GM15510 (cell line): ENCODE measurements around the gene APOL3.

ENCODE experiments used
- POLR2A ChIP-seq: IDR thresholded peaks from 3 replicates; pipeline ENCODE4 v1.6.1; 2011; ENCODE audit warnings: borderline replicate concordance; ENCODE audit not compliant: insufficient read length; ENCODE audit errors: extremely low read depth

The APOL3 gene

GRCh38 chr22:36149441-36149840 is 11.1 kb downstream of the APOL3 start:
- TF ChIP-seq POLR2A, result no peak

GRCh38 chr22:36148411-36148810 is 12.1 kb downstream of the APOL3 start:
- no peak for TF ChIP-seq POLR2A

GRCh38 chr22:36147196-36147791 is 13.3 kb downstream of the APOL3 start:
- no peak for TF ChIP-seq POLR2A

GRCh38 chr22:36145881-36146280 is 14.7 kb downstream of the APOL3 start:
- TF ChIP-seq POLR2A, result no peak

GRCh38 chr22:36144886-36145541 is 15.5 kb downstream of the APOL3 start:
- no peak for TF ChIP-seq POLR2A

- TF ChIP-seq POLR2A, result no peak
Observed at GRCh38 chr22:36143956-36144355, 16.6 kb downstream of the APOL3 start.

- TF ChIP-seq POLR2A, result no peak
Observed at GRCh38 chr22:36143066-36143815, 17.3 kb downstream of the APOL3 start.

- TF ChIP-seq POLR2A, result no peak
Observed at GRCh38 chr22:36141481-36141880, 19.1 kb downstream of the APOL3 start.

- no peak for TF ChIP-seq POLR2A
Observed at GRCh38 chr22:36136988-36137387, 23.6 kb downstream of the APOL3 start.

- no peak for TF ChIP-seq POLR2A
Observed at GRCh38 chr22:36136475-36136874, 24.1 kb downstream of the APOL3 start.

GRCh38 chr22:36135306-36135980 is 25.1 kb downstream of the APOL3 start:
- TF ChIP-seq POLR2A, result no peak

- TF ChIP-seq POLR2A, result no peak
Observed at GRCh38 chr22:36134182-36134581, 26.4 kb downstream of the APOL3 start.

- no peak for TF ChIP-seq POLR2A
Observed at GRCh38 chr22:36131907-36132306, 28.6 kb downstream of the APOL3 start.

- no peak for TF ChIP-seq POLR2A
Observed at GRCh38 chr22:36129486-36130388, 30.8 kb downstream of the APOL3 start.
